IMR-90 (cell line): ENCODE data around the gene TMEM25. TPM values are rescaled to one million over a fixed set of nuclear protein-coding genes. Genes with fewer than 3 reads are reported as not detected.

Experiments used
- ATAC-seq: fragments of 200-7000 bp; cut with Tn5 transposase; 2 replicates; pipeline ENCODE4 v1.9.1; 2020; ENCODE audit warnings: low read depth, mild to moderate bottlenecking, moderate library complexity
- BruUV-seq: library from RNA; stranded (reverse); fragments of 400-500 nt; replicated peaks from 2 replicates; lab custom pipeline; 2021; lab: Mats Ljungman, UMichigan
- CTCF ChIA-PET: fragments of 300-600 bp; formaldehyde crosslinking; extraction: SDS; loops from one replicate; lab custom pipeline; 2021; ENCODE audit warnings: antibody characterized with exemption; lab: Yijun Ruan, JAX
- POLR2A ChIA-PET: fragments of 300-600 bp; sonication (Branson Sonifier 250); formaldehyde crosslinking; loops from one replicate; lab custom pipeline; 2022; ENCODE audit warnings: antibody characterized with exemption; ENCODE audit not compliant: unreplicated experiment; lab: Charles Lee
- DNase-seq: peaks from one replicate; pipeline ENCODE4 v3.0.0; 2013
- H2AFZ ChIP-seq: replicated peaks from 2 replicates; pipeline ENCODE3; 2013; ENCODE audit warnings: low read length, mild to moderate bottlenecking; ENCODE audit not compliant: poor library complexity
- H2AK5ac ChIP-seq: 2 replicates; pipeline ENCODE4 v1.6.1; 2013; ENCODE audit warnings: low read depth, low read length, inconsistent platforms
- H2AK9ac ChIP-seq: replicated peaks from 2 replicates; pipeline ENCODE3; 2013; ENCODE audit warnings: mild to moderate bottlenecking, low read depth, low read length, moderate library complexity; ENCODE audit not compliant: poor library complexity
- H2BK120ac ChIP-seq: 2 replicates; pipeline ENCODE4 v1.6.1; 2013; ENCODE audit warnings: low read depth, low read length, inconsistent platforms
- H2BK15ac ChIP-seq: 3 replicates; pipeline ENCODE4 v1.6.1; 2013; ENCODE audit warnings: low read depth, low read length, inconsistent platforms
- H2BK20ac ChIP-seq: 2 replicates; pipeline ENCODE4 v1.6.1; 2013; ENCODE audit warnings: low read depth, mild to moderate bottlenecking, inconsistent platforms, low read length, moderate library complexity
- H2BK5ac ChIP-seq: 2 replicates; pipeline ENCODE4 v1.6.1; 2013; ENCODE audit warnings: mild to moderate bottlenecking, low read depth, low read length, inconsistent platforms; ENCODE audit not compliant: poor library complexity, severe bottlenecking
- H3K14ac ChIP-seq: replicated peaks from 2 replicates; pipeline ENCODE4 v1.6.1; 2013; ENCODE audit warnings: low read depth, low read length, inconsistent platforms
- H3K18ac ChIP-seq: 2 replicates; pipeline ENCODE4 v1.6.1; 2013; ENCODE audit warnings: low read depth, low read length, control low read depth
- H3K23ac ChIP-seq: 2 replicates; pipeline ENCODE4 v1.6.1; 2013; ENCODE audit warnings: low read depth, low read length, inconsistent platforms
- H3K27ac ChIP-seq: 2 replicates; pipeline ENCODE4 v1.5.1; 2013; ENCODE audit warnings: mild to moderate bottlenecking, control low read depth, low read length; ENCODE audit not compliant: insufficient read depth
- H3K27me3 ChIP-seq: 2 replicates; pipeline ENCODE4 v1.6.1; 2013; ENCODE audit warnings: low read length; ENCODE audit not compliant: control insufficient read depth, insufficient read depth
- H3K36me3 ChIP-seq: 2 replicates; pipeline ENCODE4 v1.6.1; 2013; ENCODE audit warnings: low read length, mixed read lengths; ENCODE audit not compliant: control insufficient read depth, insufficient read depth
- H3K4ac ChIP-seq: 2 replicates; pipeline ENCODE4 v1.6.1; 2013; ENCODE audit warnings: low read depth, low read length, inconsistent platforms
- H3K4me1 ChIP-seq: 2 replicates; pipeline ENCODE4 v1.6.1; 2013; ENCODE audit warnings: low read length, mixed read lengths; ENCODE audit not compliant: control insufficient read depth, insufficient read depth
- H3K4me2 ChIP-seq: 2 replicates; pipeline ENCODE4 v1.6.1; 2013; ENCODE audit warnings: low read depth, mild to moderate bottlenecking, control low read depth, low read length, moderate library complexity
- H3K4me3 ChIP-seq: 2 replicates; pipeline ENCODE4 v1.5.1; 2013; ENCODE audit warnings: low read depth, mild to moderate bottlenecking, control low read depth, low read length, moderate library complexity; ENCODE audit not compliant: insufficient read depth
- H3K56ac ChIP-seq: 2 replicates; pipeline ENCODE4 v1.6.1; 2013; ENCODE audit warnings: low read length, inconsistent platforms; ENCODE audit not compliant: insufficient read depth; ENCODE audit errors: extremely low read depth
- H3K79me1 ChIP-seq, 2 experiments: 2 replicates each; pipeline ENCODE4 v1.6.1; 2013; ENCODE audit warnings: low read length in 2 of 2, inconsistent platforms in 1 of 2, low read depth in 1 of 2
- H3K9ac ChIP-seq: 2 replicates; pipeline ENCODE4 v1.6.1; 2013; ENCODE audit warnings: low read depth, low read length, control low read depth
- H3K9me1 ChIP-seq: 2 replicates; pipeline ENCODE4 v1.6.1; 2013; ENCODE audit warnings: low read length, inconsistent platforms; ENCODE audit not compliant: insufficient read depth
- H3K9me3 ChIP-seq: 2 replicates; pipeline ENCODE4 v1.6.1; 2013; ENCODE audit warnings: low read length; ENCODE audit not compliant: control insufficient read depth, insufficient read depth
- H4K20me1 ChIP-seq: 2 replicates; pipeline ENCODE4 v1.6.1; 2013; ENCODE audit warnings: low read length, inconsistent platforms; ENCODE audit not compliant: insufficient read depth
- H4K5ac ChIP-seq: 2 replicates; pipeline ENCODE4 v1.6.1; 2013; ENCODE audit warnings: mild to moderate bottlenecking, low read depth, low read length, control low read depth
- H4K8ac ChIP-seq, 2 experiments: 2 replicates each; pipeline ENCODE4 v1.6.1; 2013; ENCODE audit warnings: low read depth in 2 of 2, low read length in 2 of 2, control low read depth in 1 of 2, inconsistent platforms in 1 of 2
- H4K91ac ChIP-seq: 2 replicates; pipeline ENCODE4 v1.6.1; 2013; ENCODE audit warnings: low read depth, low read length, inconsistent platforms; ENCODE audit not compliant: insufficient read depth
- BHLHE40 ChIP-seq: fragments of 150-350 bp; IDR thresholded peaks from 2 replicates; pipeline ENCODE4 v1.6.1; 2016; ENCODE audit warnings: mild to moderate bottlenecking, low read depth, low read length
- CEBPB ChIP-seq: IDR thresholded peaks from 2 replicates; pipeline ENCODE4 v1.6.1; 2012; ENCODE audit warnings: low read depth, low read length, improper control_type of control experiment
- CHD1 ChIP-seq: IDR thresholded peaks from 2 replicates; pipeline ENCODE4 v1.6.1; 2012; ENCODE audit warnings: low read depth, low read length, improper control_type of control experiment
- FOS ChIP-seq: fragments of 150-350 bp; IDR thresholded peaks from 2 replicates; pipeline ENCODE4 v1.6.1; 2016; ENCODE audit warnings: low read depth, low read length
- MAZ ChIP-seq: IDR thresholded peaks from 2 replicates; pipeline ENCODE4 v1.6.1; 2012; ENCODE audit warnings: low read depth, mild to moderate bottlenecking, low read length, improper control_type of control experiment, moderate library complexity, borderline replicate concordance
- MXI1 ChIP-seq: IDR thresholded peaks from 2 replicates; pipeline ENCODE4 v1.6.1; 2012; ENCODE audit warnings: low read depth, mild to moderate bottlenecking, low read length, moderate library complexity, borderline replicate concordance
- NFE2L2 ChIP-seq: fragments of 150-350 bp; IDR thresholded peaks from 2 replicates; pipeline ENCODE4 v1.6.1; 2016; ENCODE audit warnings: low read depth, mild to moderate bottlenecking, low read length
- POLR2A ChIP-seq: IDR thresholded peaks from 2 replicates; pipeline ENCODE4 v1.6.1; 2012; ENCODE audit warnings: mild to moderate bottlenecking, low read depth, low read length
- RAD21 ChIP-seq: IDR thresholded peaks from 2 replicates; pipeline ENCODE4 v1.6.1; 2012; ENCODE audit warnings: low read length, improper control_type of control experiment
- RCOR1 ChIP-seq: IDR thresholded peaks from 2 replicates; pipeline ENCODE4 v1.6.1; 2012; ENCODE audit warnings: mild to moderate bottlenecking, low read length, improper control_type of control experiment; ENCODE audit not compliant: insufficient replicate concordance
- RFX5 ChIP-seq: IDR thresholded peaks from 2 replicates; pipeline ENCODE4 v1.8.0; 2012; ENCODE audit warnings: low read depth, mild to moderate bottlenecking, low read length, moderate library complexity
- SMC3 ChIP-seq: fragments of 150-350 bp; IDR thresholded peaks from 2 replicates; pipeline ENCODE4 v1.6.1; 2016; ENCODE audit warnings: low read depth, mild to moderate bottlenecking, antibody characterized with exemption, low read length, moderate library complexity
- WGBS, 2 experiments: methylation state at CpG; one replicate each; pipeline versions ENCODE4 v1.1.5 to v1.1.7; 2013; ENCODE audit warnings: missing lambda C conversion rate in 2 of 2; ENCODE audit not compliant: insufficient read length in 1 of 2; ENCODE audit errors: extremely low coverage in 2 of 2; 5-methylcytosine and 5-hydroxymethylcytosine counted together
- dilution Hi-C: fragments of 300-500 bp; cut with HindIII; formaldehyde crosslinking; loops from one replicate; pipeline ENCODE4 v1.14.3; 2018; ENCODE audit warnings: low sequenced_read_pairs; ENCODE audit not compliant: unreplicated experiment
- in situ Hi-C: fragments of 300-500 bp; cut with MboI; formaldehyde crosslinking; loops from 3 replicates; pipeline ENCODE4 v1.14.3; 2019; ENCODE audit warnings: low sequenced_read_pairs, inconsistent platforms, mixed read lengths
- intact Hi-C: fragments of 100-400 bp; cut with micrococcal nuclease; formaldehyde crosslinking; loops from 2 replicates; pipeline ENCODE4 v1.10.0; 2022
- polyA plus RNA-seq, 3 experiments: library from polyadenylated mRNA; depleted of rRNA; stranded (reverse); fragments of >200 nt; gene quantifications; 2 replicates each; pipeline ENCODE4 v1.2.3, GENCODE V29; 2012; ENCODE audit warnings: low replicate concordance in 1 of 3
- total RNA-seq: library from RNA; depleted of rRNA; stranded (reverse); fragments of >200 nt; gene quantifications from 2 replicates; pipeline ENCODE4 v1.2.3, GENCODE V29; 2012
- TF ChIP-seq, protein P1 (sequence below): conservative IDR thresholded peaks from 2 replicates; pipeline ENCODE4 v1.5.1; 2012; ENCODE audit warnings: mild to moderate bottlenecking, low read depth, low read length, improper control_type of control experiment
- TF ChIP-seq, protein P2 (sequence below): fragments of 150-350 bp; IDR thresholded peaks from 2 replicates; pipeline ENCODE4 v1.6.1; 2016; ENCODE audit warnings: low read depth, mild to moderate bottlenecking, low read length, moderate library complexity, borderline replicate concordance
- TF ChIP-seq, protein P3 (sequence below): fragments of 150-350 bp; IDR thresholded peaks from 2 replicates; pipeline ENCODE4 v1.6.1; 2017; ENCODE audit warnings: mild to moderate bottlenecking, antibody characterized with exemption, low read length, low read depth

Gene TMEM25
- total and polyA plus RNA-seq, 2 of the 4 experiments (the other 2 are of a cell fraction): 14.0 to 37.1 TPM

DNA sequence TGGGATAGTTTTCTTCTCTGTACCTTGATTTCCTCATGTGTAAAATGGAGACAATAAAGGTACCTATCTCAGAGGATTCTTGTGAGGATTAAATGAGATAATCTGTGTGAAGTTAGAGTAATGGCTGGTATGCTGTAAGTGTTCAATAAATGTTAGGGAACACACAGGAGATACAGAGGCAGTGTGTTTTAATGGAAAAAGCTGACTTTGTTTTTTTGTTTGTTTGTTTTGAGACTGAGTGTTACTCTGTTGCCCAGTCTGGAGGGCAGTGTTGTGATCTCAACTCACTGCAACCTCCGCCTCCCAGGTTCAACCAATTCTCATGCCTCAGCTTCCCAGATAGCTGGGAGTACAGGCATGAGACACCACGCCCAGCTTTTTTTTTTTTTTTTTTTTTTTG is 38.7 kb downstream of the TMEM25 start:
- no CpG with 5 or more reads among the region's 2 CpGs for WGBS, 2 experiments
- Histone ChIP-seq H3K36me3 (no peaks in the 10 kb centered on the region), H2BK20ac (no peak overlapping the region), H2AK9ac (no peak overlapping the region), H3K23ac (no peak overlapping the region), H2BK120ac (no peak overlapping the region), H3K9ac (no peak overlapping the region), H4K8ac (no peak overlapping the region), H3K4me1 (peaks cover 3% of the 10 kb centered on the region), H3K4ac (no peak overlapping the region), H2BK5ac (no peak overlapping the region), H4K91ac (no peak overlapping the region), H3K14ac (no peak overlapping the region), H3K4me3 (no peak overlapping the region), H2BK15ac (no peak overlapping the region), H4K20me1 (peaks cover 20% of the 10 kb centered on the region), H3K9me1 (peaks cover 3% of the 10 kb centered on the region; the same call in 1 of the 2 replicates), H2AK5ac (no peak overlapping the region), H3K4me2 (no peak overlapping the region), H2AFZ (no peak overlapping the region), H3K56ac (no peak overlapping the region), H3K79me1 (peaks cover 9 to 17% of the 10 kb centered on the region in 2 experiments), H3K9me3 (no peaks in the 10 kb centered on the region), H4K5ac (no peak overlapping the region), H3K27me3 (no peaks in the 10 kb centered on the region), H3K27ac (no peak overlapping the region), H3K18ac (no peak overlapping the region)
- CTCF ChIA-PET: interaction anchor here (0.6 kb wide), 1 partner anchor 25 kb away, joined by 3 read pairs; no protein-coding TSS in a partner anchor
- ATAC-seq: no peak
- POLR2A ChIA-PET: interaction anchor here (0.6 kb wide), 1 partner anchor 37 kb away, joined by 4 read pairs; the partner anchor contains the start of gene PHLDB1
- DNase-seq: no peak
- TF ChIP-seq RCOR1 (no peak), RFX5 (no peak), POLR2A (no peak), MAZ (no peak), FOS (no peak), SMC3 (no peak), NFE2L2 (no peak), CHD1 (no peak), BHLHE40 (no peak), MXI1 (no peak), RAD21 (no peak), CEBPB (no peak)
- TF ChIP-seq, protein P1, sequence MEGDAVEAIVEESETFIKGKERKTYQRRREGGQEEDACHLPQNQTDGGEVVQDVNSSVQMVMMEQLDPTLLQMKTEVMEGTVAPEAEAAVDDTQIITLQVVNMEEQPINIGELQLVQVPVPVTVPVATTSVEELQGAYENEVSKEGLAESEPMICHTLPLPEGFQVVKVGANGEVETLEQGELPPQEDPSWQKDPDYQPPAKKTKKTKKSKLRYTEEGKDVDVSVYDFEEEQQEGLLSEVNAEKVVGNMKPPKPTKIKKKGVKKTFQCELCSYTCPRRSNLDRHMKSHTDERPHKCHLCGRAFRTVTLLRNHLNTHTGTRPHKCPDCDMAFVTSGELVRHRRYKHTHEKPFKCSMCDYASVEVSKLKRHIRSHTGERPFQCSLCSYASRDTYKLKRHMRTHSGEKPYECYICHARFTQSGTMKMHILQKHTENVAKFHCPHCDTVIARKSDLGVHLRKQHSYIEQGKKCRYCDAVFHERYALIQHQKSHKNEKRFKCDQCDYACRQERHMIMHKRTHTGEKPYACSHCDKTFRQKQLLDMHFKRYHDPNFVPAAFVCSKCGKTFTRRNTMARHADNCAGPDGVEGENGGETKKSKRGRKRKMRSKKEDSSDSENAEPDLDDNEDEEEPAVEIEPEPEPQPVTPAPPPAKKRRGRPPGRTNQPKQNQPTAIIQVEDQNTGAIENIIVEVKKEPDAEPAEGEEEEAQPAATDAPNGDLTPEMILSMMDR: no peak
- TF ChIP-seq, protein P2, sequence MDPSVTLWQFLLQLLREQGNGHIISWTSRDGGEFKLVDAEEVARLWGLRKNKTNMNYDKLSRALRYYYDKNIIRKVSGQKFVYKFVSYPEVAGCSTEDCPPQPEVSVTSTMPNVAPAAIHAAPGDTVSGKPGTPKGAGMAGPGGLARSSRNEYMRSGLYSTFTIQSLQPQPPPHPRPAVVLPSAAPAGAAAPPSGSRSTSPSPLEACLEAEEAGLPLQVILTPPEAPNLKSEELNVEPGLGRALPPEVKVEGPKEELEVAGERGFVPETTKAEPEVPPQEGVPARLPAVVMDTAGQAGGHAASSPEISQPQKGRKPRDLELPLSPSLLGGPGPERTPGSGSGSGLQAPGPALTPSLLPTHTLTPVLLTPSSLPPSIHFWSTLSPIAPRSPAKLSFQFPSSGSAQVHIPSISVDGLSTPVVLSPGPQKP: no peak
- TF ChIP-seq, protein P3, sequence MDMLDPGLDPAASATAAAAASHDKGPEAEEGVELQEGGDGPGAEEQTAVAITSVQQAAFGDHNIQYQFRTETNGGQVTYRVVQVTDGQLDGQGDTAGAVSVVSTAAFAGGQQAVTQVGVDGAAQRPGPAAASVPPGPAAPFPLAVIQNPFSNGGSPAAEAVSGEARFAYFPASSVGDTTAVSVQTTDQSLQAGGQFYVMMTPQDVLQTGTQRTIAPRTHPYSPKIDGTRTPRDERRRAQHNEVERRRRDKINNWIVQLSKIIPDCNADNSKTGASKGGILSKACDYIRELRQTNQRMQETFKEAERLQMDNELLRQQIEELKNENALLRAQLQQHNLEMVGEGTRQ: no peak
- in situ Hi-C loops (no loop called here), dilution Hi-C loops (no loop called here), intact Hi-C loops (loop anchor here (5.0 kb wide), 3 partner anchors 372 to 1797 kb away; partner anchors contain the start of gene BUD13)
- no TSS peak for BruUV-seq
